H1 (cell line): ENCODE results near the gene RESF1. TPM values are rescaled to one million over a fixed set of nuclear protein-coding genes. Genes with fewer than 3 reads are reported as not detected.

Experiments used
- CTCF ChIA-PET: fragments of 300-600 bp; sonication (Branson Sonifier 250); formaldehyde crosslinking; loops from one replicate; lab custom pipeline; 2021; ENCODE audit not compliant: partially characterized antibody; lab: Charles Lee
- POLR2A ChIA-PET: fragments of 300-600 bp; sonication (Branson Sonifier 250); formaldehyde crosslinking; loops from one replicate; lab custom pipeline; 2021; ENCODE audit warnings: inconsistent platforms; ENCODE audit not compliant: partially characterized antibody; lab: Charles Lee
- DNase-seq, 2 experiments: peaks; one replicate each; pipeline versions ENCODE4 v3.0.0 to v3.0.0-alpha.2; 2010 to 2022; ENCODE audit warnings: low spot score in 2 of 2, low read depth in 1 of 2, mixed read lengths in 1 of 2
- FAIRE-seq: peaks from 2 replicates; lab custom pipeline; 2011; peaks lifted over from hg19 to GRCh38; lab: Jason Lieb, UNC
- H2AFZ ChIP-seq: 2 replicates; pipeline ENCODE4 v1.8.1; 2012; ENCODE audit warnings: low read length, inconsistent platforms
- H2AK5ac ChIP-seq: 2 replicates; pipeline ENCODE4 v1.6.1; 2013; ENCODE audit warnings: low read depth, low read length
- H2BK120ac ChIP-seq: replicated peaks from 2 replicates; pipeline ENCODE3; 2013; ENCODE audit warnings: low read depth, low read length, inconsistent platforms
- H2BK12ac ChIP-seq: 2 replicates; pipeline ENCODE4 v1.6.1; 2013; ENCODE audit warnings: low read depth, low read length
- H2BK15ac ChIP-seq: 2 replicates; pipeline ENCODE4 v1.6.1; 2013; ENCODE audit warnings: low read length
- H2BK20ac ChIP-seq: 2 replicates; pipeline ENCODE4 v1.6.1; 2013; ENCODE audit warnings: low read length
- H2BK5ac ChIP-seq: 2 replicates; pipeline ENCODE4 v1.6.1; 2013; ENCODE audit warnings: low read depth, low read length
- H3K14ac ChIP-seq: 2 replicates; pipeline ENCODE4 v1.6.1; 2013; ENCODE audit warnings: inconsistent platforms; ENCODE audit not compliant: insufficient read length
- H3K18ac ChIP-seq: 2 replicates; pipeline ENCODE4 v1.6.1; 2013; ENCODE audit warnings: low read length; ENCODE audit errors: extremely low read depth
- H3K23ac ChIP-seq: 2 replicates; pipeline ENCODE4 v1.6.1; 2013; ENCODE audit warnings: inconsistent platforms; ENCODE audit not compliant: insufficient read length
- H3K23me2 ChIP-seq: 2 replicates; pipeline ENCODE4 v1.6.1; 2013; ENCODE audit warnings: low read depth, low read length
- H3K27ac ChIP-seq: 2 replicates; pipeline ENCODE4 v1.6.1; 2011; ENCODE audit warnings: low read depth, low read length, inconsistent platforms
- H3K27me3 ChIP-seq, 4 experiments: replicated peaks in 1 of 4; 1 replicate in 1 of 4; 2 replicates in 3 of 4; pipeline versions ENCODE4 v1.6.1 to v1.8.1; 2011 to 2013; ENCODE audit warnings: low read length in 3 of 4, mild to moderate bottlenecking in 3 of 4, inconsistent platforms in 2 of 4, mixed read lengths in 2 of 4, moderate library complexity in 1 of 4; ENCODE audit not compliant: control insufficient read depth in 3 of 4, insufficient read depth in 3 of 4; ENCODE audit errors: extremely low read depth in 1 of 4
- H3K36me3 ChIP-seq, 4 experiments: 2 replicates each; pipeline versions ENCODE4 v1.6.1 to v1.8.1; 2011 to 2013; ENCODE audit warnings: mild to moderate bottlenecking in 4 of 4, low read length in 3 of 4, moderate library complexity in 2 of 4, control low read depth in 1 of 4, inconsistent platforms in 1 of 4; ENCODE audit not compliant: insufficient read depth in 4 of 4, control insufficient read depth in 2 of 4
- H3K4ac ChIP-seq: replicated peaks from 2 replicates; pipeline ENCODE3; 2013; ENCODE audit warnings: low read length, low read depth, mixed read lengths, inconsistent platforms; ENCODE audit not compliant: insufficient read length
- H3K4me1 ChIP-seq, 4 experiments: replicated peaks in 1 of 4; 1 replicate in 1 of 4; 2 replicates in 3 of 4; pipeline versions ENCODE4 v1.6.1 to v1.8.1; 2011 to 2013; ENCODE audit warnings: low read length in 3 of 4, inconsistent platforms in 2 of 4, mixed read lengths in 1 of 4; ENCODE audit not compliant: insufficient read depth in 4 of 4, control insufficient read depth in 3 of 4
- H3K4me2 ChIP-seq, 2 experiments: 2 replicates each; pipeline versions ENCODE4 v1.6.1 to v1.8.1; 2011 to 2013; ENCODE audit warnings: low read depth in 2 of 2, low read length in 2 of 2, control low read depth in 1 of 2, inconsistent platforms in 1 of 2, mild to moderate bottlenecking in 1 of 2; ENCODE audit not compliant: insufficient read depth in 1 of 2
- H3K4me3 ChIP-seq, 4 experiments: fragments of 200-600, 300-600 bp in 1 of 4; sonication (generic), shearing (Covaris generic), sonication (Bioruptor Twin) in 1 of 4; 2 replicates each; pipeline versions ENCODE4 v1.5.1 to v1.8.1; 2011 to 2016; ENCODE audit warnings: low read length in 4 of 4, low read depth in 3 of 4, control low read depth in 2 of 4, inconsistent platforms in 2 of 4, mild to moderate bottlenecking in 2 of 4, mixed read lengths in 1 of 4, moderate library complexity in 1 of 4; ENCODE audit not compliant: insufficient read depth in 2 of 4; ENCODE audit errors: extremely low read depth in 1 of 4
- H3K56ac ChIP-seq: replicated peaks from 2 replicates; pipeline ENCODE3; 2013; ENCODE audit warnings: low read depth, mild to moderate bottlenecking, mixed read lengths, low read length, inconsistent platforms; ENCODE audit not compliant: insufficient read length
- H3K79me1 ChIP-seq: 2 replicates; pipeline ENCODE4 v1.6.1; 2013; ENCODE audit warnings: low read depth, low read length, control low read depth
- H3K79me2 ChIP-seq, 2 experiments: 2 replicates each; pipeline versions ENCODE4 v1.6.1 to v1.8.1; 2012 to 2013; ENCODE audit warnings: low read length in 2 of 2, mild to moderate bottlenecking in 2 of 2, inconsistent platforms in 1 of 2; ENCODE audit not compliant: insufficient read depth in 2 of 2, control insufficient read depth in 1 of 2
- H3K9ac ChIP-seq, 4 experiments: replicated peaks in 1 of 4; 1 replicate in 1 of 4; 2 replicates in 3 of 4; pipeline versions ENCODE4 v1.6.1 to v1.8.1; 2011 to 2013; ENCODE audit warnings: low read depth in 3 of 4, low read length in 3 of 4, control low read depth in 2 of 4, mild to moderate bottlenecking in 2 of 4, moderate library complexity in 2 of 4, inconsistent platforms in 1 of 4; ENCODE audit errors: extremely low read depth in 1 of 4
- H3K9me3 ChIP-seq, 2 experiments: 2 replicates each; pipeline versions ENCODE4 v1.6.1 to v1.8.1; 2012 to 2013; ENCODE audit warnings: mild to moderate bottlenecking in 2 of 2, moderate library complexity in 2 of 2, control low read depth in 1 of 2, inconsistent platforms in 1 of 2, low read depth in 1 of 2, low read length in 1 of 2, mixed read lengths in 1 of 2; ENCODE audit not compliant: insufficient read depth in 2 of 2
- H4K20me1 ChIP-seq, 2 experiments: replicated peaks in 1 of 2; 2 replicates each; pipeline versions ENCODE3 to v1.8.1; 2011 to 2013; ENCODE audit warnings: inconsistent platforms in 2 of 2, low read length in 2 of 2, mild to moderate bottlenecking in 1 of 2; ENCODE audit not compliant: insufficient read depth in 2 of 2, control insufficient read depth in 1 of 2
- H4K5ac ChIP-seq: 2 replicates; pipeline ENCODE4 v1.6.1; 2013; ENCODE audit warnings: low read length, low read depth, mixed read lengths, inconsistent platforms; ENCODE audit not compliant: insufficient read length
- H4K8ac ChIP-seq: 2 replicates; pipeline ENCODE4 v1.8.0; 2013; ENCODE audit warnings: mild to moderate bottlenecking, moderate library complexity, low read length, inconsistent platforms; ENCODE audit not compliant: insufficient read depth; ENCODE audit errors: extremely low read depth
- H4K91ac ChIP-seq: replicated peaks from 2 replicates; pipeline ENCODE3; 2013; ENCODE audit warnings: low read length, mixed read lengths, inconsistent platforms; ENCODE audit not compliant: insufficient read length
- CBX5 ChIP-seq: fragments of 300-800, 300-1000 bp; sonication (generic); IDR thresholded peaks from 2 replicates; pipeline ENCODE4 v1.7.1; 2016; ENCODE audit warnings: antibody characterized with exemption, low read length, low read depth
- GABPA ChIP-seq: IDR thresholded peaks from 2 replicates; pipeline ENCODE4 v1.6.1; 2011; ENCODE audit warnings: mild to moderate bottlenecking, low read length, moderate library complexity, borderline replicate concordance; ENCODE audit not compliant: insufficient read depth
- RFX5 ChIP-seq: IDR thresholded peaks from 2 replicates; pipeline ENCODE4 v1.6.1; 2011; ENCODE audit warnings: low read depth, low read length, improper control_type of control experiment, borderline replicate concordance
- TBP ChIP-seq: IDR thresholded peaks from 2 replicates; pipeline ENCODE4 v1.6.1; 2011; ENCODE audit warnings: low read depth, low read length, improper control_type of control experiment
- TEAD4 ChIP-seq: IDR thresholded peaks from 2 replicates; pipeline ENCODE4 v1.6.1; 2012; ENCODE audit warnings: low read depth, low read length, inconsistent platforms, mixed read lengths
- WGBS, 2 experiments: shearing (Covaris generic) in 1 of 2; methylation state at CpG; one replicate each; pipeline versions ENCODE4 v1.1.6 to v1.1.7; 2013 to 2015; ENCODE audit warnings: low lambda C conversion rate in 2 of 2, mixed read lengths in 2 of 2, inconsistent platforms in 1 of 2, low coverage in 1 of 2, missing lambda C conversion rate in 1 of 2; ENCODE audit not compliant: insufficient replicate concordance in 2 of 2, insufficient coverage in 1 of 2, insufficient read length in 1 of 2; ENCODE audit errors: extremely low coverage in 1 of 2, missing lambda C conversion rate in 1 of 2; 5-methylcytosine and 5-hydroxymethylcytosine counted together
- polyA plus RNA-seq, 7 experiments: library from polyadenylated mRNA; depleted of rRNA in 3 of 7; stranded (reverse) in 5 of 7; unstranded in 2 of 7; fragments of >200 nt in 5 of 7; fragments of 200-250 nt in 2 of 7; gene quantifications; 1 replicate in 5 of 7; 2 replicates in 1 of 7; 4 replicates in 1 of 7; pipeline versions ENCODE4 v1.2.1 to v1.2.3, GENCODE V29; 2011 to 2013; ENCODE audit warnings: missing spikeins in 2 of 7, mixed read lengths in 2 of 7
- total RNA-seq: library from RNA; stranded (reverse); fragmentation: NEBNext Ultra II Directional; extraction: Animal tissue kit (Norgen Biotek cat#: 25700); gene quantifications from 2 replicates; pipeline ENCODE4 v1.2.1, GENCODE V29; 2021
- TF ChIP-seq, protein P1 (sequence below): IDR thresholded peaks from 2 replicates; pipeline ENCODE4 v1.6.1; 2012; ENCODE audit warnings: inconsistent platforms

RESF1 gene
- total and polyA plus RNA-seq, 2 of the 8 experiments (the other 6 are each of a cell fraction or from before 2014, with no cell fraction given): 64.3 to 128 TPM

DNA sequence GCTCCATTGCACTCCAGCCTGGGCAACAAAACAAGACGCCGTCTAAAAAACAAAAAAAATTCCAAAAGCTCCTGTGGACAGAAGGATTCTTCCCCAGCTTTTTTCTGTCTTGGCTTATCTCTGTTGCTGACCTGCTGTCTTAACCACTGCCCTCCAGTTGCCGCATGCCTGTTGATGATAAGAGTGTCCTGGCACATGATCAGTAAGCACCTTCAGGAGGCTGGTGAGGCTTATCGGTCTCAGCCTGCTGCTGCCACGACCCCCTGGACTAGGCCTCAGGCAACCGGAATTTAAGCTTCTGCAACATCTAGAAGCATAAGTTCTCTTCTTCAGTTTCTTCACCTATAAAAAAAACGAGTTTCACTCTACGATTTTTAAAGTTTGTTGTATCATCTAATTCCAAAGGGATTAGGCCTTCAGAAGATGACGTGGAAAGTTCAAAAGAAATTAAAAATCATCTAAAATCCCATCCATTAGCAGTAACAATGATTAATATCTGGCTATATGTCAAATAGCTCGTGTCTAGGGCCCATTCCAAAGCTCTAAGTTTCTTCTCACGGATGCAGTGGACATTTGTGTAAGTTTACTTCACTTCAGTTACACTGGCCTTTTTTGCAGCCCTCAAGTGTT, 46.4 kb downstream of the RESF1 start:
- Histone ChIP-seq H2BK15ac (no peak overlapping the region), H3K4me1 (peaks cover 0 to 4% (median 2%) of the 10 kb centered on the region in 4 experiments; a peak in 4 of 7 replicates), H2BK5ac (no peak overlapping the region), H2AK5ac (no peak overlapping the region), H4K8ac (no peak overlapping the region; the same call in 1 of the 2 replicates), H3K9me3 (no peaks in the 10 kb centered on the region), H3K79me1 (no peaks in the 10 kb centered on the region), H3K79me2 (no peaks in the 10 kb centered on the region), H4K91ac (peak overlapping the region; percentile 68), H3K4ac (no peak overlapping the region), H3K23me2 (no peaks in the 10 kb centered on the region), H3K56ac (no peak overlapping the region), H3K14ac (no peak overlapping the region), H2BK20ac (peak overlapping the region; percentile 25; the same call in 1 of the 2 replicates), H3K36me3 (peaks cover 0 to 7% (median 1%) of the 10 kb centered on the region in 4 experiments; a peak in 2 of 8 replicates), H3K27me3 (no peaks in the 10 kb centered on the region), H4K20me1 (no peaks in the 10 kb centered on the region), H3K23ac (no peak overlapping the region), H3K18ac (0 out of 2 replicates have a peak overlapping the region, but pooled peaks have one; percentile 2), H2BK120ac (no peak overlapping the region), H3K27ac (no peak overlapping the region), H3K4me2 (no peak overlapping the region), H4K5ac (peak overlapping the region; percentile 72), H2AFZ (no peak overlapping the region), H3K4me3 (no peak overlapping the region), H2BK12ac (peak overlapping the region; percentile 11; the same call in 1 of the 2 replicates), H3K9ac (no peak overlapping the region)
- 89% methylated on average over 11 of the region's 11 CpGs; no CpG with 5 or more reads in 1 of the 2 experiments for WGBS, 2 experiments
- CTCF ChIA-PET: interaction anchor here (0.9 to 1.6 kb wide), 3 partner anchors 8 to 306 kb away, joined by 4 to 5 read pairs (median 4); no protein-coding TSS in a partner anchor
- FAIRE-seq: peak; percentile 28
- no peak for DNase-seq
- POLR2A ChIA-PET: interaction anchor here (0.9 to 1.5 kb wide), 5 partner anchors 19 to 112 kb away, joined by 3 to 4 read pairs (median 3); no protein-coding TSS in a partner anchor
- no peak for TF ChIP-seq RFX5
- TF ChIP-seq, protein P1, sequence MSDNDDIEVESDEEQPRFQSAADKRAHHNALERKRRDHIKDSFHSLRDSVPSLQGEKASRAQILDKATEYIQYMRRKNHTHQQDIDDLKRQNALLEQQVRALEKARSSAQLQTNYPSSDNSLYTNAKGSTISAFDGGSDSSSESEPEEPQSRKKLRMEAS: peak; percentile 20; the same call in 1 of the 2 replicates
- TF ChIP-seq CBX5: no peak
- TF ChIP-seq TBP: no peak
- no peak for TF ChIP-seq TEAD4
- no peak for TF ChIP-seq GABPA
